SU-DHL-6 (cell line): Measurements from ENCODE around the gene ENOX1.

ENCODE experiments used
- EZH2phosphoT487 ChIP-seq: fragments of 200-600 bp; sonication (generic), shearing (Covaris generic); conservative IDR thresholded peaks from 2 replicates; pipeline ENCODE4 v1.6.1; 2018; ENCODE audit warnings: mild to moderate bottlenecking, antibody characterized with exemption, low read length, moderate library complexity, mixed read lengths
- TF ChIP-seq, protein P1 (sequence below): fragments of 200-600 bp; sonication (generic); IDR thresholded peaks from one replicate; pipeline ENCODE4 v1.5.1; 2017; ENCODE audit warnings: antibody characterized with exemption, mild to moderate bottlenecking, low read length, moderate library complexity; ENCODE audit not compliant: insufficient read depth, poor library complexity, severe bottlenecking

DNA sequence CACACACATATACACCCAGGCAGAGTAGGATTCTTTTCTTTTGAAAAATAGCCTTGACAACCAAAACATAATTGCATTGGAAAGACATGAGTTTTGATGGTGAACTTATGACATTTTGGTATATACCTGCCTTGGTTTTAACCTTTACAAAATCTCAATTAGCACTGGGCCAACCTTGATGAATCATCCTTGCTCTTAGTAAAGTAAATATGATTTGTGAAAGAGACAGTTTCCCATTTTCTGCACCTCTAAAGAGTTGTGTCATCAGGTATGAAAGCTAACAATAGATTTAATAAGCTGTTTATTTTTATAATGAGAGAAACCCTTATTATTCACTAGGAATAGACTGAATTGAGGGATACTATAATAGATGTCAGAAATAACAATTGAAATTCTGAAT is 15.7 kb upstream of the ENOX1 start:
- TF ChIP-seq, protein P1, sequence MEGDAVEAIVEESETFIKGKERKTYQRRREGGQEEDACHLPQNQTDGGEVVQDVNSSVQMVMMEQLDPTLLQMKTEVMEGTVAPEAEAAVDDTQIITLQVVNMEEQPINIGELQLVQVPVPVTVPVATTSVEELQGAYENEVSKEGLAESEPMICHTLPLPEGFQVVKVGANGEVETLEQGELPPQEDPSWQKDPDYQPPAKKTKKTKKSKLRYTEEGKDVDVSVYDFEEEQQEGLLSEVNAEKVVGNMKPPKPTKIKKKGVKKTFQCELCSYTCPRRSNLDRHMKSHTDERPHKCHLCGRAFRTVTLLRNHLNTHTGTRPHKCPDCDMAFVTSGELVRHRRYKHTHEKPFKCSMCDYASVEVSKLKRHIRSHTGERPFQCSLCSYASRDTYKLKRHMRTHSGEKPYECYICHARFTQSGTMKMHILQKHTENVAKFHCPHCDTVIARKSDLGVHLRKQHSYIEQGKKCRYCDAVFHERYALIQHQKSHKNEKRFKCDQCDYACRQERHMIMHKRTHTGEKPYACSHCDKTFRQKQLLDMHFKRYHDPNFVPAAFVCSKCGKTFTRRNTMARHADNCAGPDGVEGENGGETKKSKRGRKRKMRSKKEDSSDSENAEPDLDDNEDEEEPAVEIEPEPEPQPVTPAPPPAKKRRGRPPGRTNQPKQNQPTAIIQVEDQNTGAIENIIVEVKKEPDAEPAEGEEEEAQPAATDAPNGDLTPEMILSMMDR = no peak
- no peak for TF ChIP-seq EZH2phosphoT487
